Hematopoietic multipotent progenitor cell treated with erythropoietin and hydrocortisone succinate and interleukin-3 and kit ligand, for 15 days (in vitro differentiated cells): ENCODE results near the gene CLIC5.

ENCODE experiments used
- DNase-seq: peaks from one replicate; pipeline ENCODE4 v3.0.0-alpha.2; 2015; ENCODE audit warnings: low spot score

CLIC5 gene

DNA sequence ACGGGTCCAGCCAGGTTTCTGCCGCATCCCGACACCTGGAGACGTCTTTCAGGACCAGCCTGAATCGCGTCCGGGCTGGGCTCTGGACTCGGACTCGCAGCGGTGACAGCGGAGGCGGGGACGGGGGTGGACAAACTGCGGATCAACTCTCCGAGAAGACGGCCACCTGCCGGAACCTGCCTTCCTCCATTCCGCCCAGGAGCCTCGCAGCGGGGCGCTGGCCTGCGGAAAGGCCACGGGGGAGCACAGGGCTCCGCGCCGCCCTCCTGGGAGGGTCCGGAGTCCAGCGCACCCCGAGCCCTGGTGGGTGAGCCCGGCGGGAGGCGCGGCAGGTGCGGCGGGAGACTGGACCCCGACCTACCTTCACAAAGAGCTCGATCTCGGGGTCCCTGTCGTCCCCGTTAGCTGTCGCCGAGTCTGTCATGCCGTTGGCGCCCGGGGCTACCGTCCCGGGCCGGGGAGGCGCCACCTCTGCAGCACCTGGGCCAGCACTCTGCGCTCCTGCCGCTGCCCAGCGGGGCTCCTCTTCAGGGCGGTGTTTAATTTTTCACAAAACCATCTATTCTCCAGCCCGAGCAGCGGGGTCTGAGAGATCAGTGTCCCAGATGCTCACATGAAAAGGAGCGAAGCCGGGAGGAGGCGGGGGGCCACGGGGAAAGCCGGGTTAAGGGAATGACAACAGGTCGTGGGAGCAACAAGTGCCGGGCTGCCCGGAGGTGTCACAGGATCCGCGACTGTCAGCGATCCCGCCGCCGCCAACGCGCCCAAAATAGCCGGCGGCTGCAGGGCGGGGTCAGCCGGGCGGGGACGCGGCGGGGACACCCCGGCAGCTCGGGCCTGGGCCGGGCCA is at the start of gene CLIC5:
CLIC5 (minus strand) TSS at position 742 of the 850 bp plus-strand sequence; CDS start at position 424, 318 bp downstream.
- DNase-seq = no peak

DNA sequence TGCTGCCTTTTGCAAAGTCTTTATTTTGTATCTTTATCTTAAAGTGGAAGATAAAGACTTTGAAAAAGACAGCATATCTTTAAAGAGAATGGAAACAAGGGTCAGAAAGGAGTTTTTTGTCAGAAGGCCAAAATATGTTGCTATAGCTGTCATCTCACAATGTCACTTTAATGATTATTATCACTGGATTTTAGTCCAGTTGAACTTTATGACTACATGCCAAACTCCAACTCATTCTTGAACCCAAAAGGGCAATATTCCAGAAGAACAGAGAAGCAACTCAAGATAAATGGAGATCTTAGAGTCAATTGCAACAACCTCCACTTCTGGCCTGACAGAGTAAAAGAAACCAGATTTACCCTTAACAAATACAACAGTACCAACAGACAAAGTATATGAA is 47.3 kb upstream of the CLIC5 start:
- no peak for DNase-seq

DNA sequence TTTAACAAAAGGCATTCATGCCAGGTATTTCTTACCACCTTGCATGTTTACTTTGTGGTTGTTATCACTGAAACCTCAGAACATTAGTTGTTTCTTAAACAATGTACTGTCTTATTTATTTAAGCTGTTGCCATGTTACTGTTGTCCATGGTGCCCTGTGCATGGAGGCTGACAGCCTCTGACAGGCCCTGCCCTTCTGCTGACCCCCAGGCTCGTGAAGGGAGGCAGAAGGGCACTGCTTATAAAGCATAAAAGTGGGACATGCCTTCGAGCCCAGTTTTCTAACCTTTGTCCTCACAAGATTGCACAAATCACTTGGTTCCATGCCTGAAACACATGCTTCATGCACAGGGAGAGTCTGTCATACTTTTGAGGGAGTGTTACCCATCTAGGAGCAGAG is 46.7 kb upstream of the CLIC5 start:
- DNase-seq = no peak

DNA sequence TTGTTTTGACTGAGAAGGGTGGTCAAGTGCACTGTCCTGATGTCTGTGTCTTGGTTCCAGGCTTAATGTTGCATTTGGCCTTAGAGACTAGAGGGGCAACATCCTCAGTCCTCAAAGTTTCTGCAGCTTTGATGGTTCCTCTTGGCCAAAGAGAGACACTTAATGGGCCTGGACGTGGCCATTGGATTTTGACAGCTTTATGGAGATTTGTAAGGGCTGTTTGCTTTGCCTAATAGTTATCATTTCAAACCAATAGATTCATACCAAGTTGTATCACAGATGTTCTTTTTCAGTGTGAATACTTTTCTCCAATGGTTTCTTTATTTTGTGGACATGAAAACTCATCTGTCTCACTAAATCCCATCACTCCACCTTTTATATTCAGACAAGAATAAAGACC is 45.8 kb upstream of the CLIC5 start:
- no peak for DNase-seq

DNA sequence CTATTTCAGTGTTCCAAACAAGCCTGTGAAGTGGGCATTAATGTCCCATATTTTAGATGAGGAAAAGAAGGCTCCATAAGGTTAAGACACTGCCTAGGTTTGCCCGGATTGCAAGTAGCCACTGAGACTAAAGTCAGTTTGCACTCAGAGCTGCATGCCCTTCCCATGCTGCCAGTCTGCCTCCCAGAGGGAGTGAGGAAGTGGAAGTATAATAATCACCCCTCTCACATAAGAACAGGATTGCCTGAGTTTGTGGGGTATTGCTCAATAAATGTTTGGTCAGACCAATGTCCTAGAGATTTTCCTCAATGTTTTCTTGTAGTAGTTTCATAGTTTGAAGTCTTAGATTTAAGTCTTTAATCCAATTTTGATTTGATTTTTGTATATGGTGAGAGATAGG is 43.9 kb upstream of the CLIC5 start:
- no peak for DNase-seq

DNA sequence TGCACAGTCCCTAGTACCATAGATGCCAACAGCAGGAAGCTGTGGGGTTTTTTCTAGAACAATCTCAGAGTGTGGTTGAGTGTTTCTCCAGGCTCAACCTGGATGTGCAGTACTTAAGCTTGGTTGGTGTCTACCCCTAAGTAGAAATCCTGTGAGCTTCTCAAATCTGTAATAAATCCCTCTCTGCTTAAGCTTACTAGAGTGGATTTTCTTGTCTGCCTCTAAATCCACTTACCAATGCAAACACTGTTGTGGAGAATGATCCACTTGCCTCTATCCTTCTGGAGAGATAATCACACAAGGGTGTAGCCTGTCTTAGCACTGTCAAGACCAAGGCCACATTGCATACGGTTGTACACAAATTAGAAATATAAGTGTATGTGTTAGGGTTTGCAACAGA is 43.3 kb upstream of the CLIC5 start:
- DNase-seq = no peak

DNA sequence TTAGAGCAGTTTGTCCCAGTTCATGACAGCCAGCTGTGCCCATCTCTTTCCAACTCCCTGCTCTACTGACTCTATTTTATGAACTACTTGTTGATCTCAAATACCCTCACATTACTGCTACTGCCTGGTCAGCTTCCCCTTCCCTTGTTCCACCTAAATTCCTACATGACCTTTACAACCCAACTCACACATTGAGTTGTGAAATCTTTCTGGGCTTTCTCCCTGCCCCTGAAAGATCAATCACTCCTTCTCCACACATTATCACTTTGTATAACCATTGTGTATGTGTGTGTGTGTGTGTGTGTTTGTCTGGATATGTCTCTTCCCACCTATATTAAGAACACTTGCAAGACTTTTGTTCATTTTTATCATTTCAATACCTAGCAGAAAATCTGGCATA is 42.1 kb upstream of the CLIC5 start:
- no peak for DNase-seq

DNA sequence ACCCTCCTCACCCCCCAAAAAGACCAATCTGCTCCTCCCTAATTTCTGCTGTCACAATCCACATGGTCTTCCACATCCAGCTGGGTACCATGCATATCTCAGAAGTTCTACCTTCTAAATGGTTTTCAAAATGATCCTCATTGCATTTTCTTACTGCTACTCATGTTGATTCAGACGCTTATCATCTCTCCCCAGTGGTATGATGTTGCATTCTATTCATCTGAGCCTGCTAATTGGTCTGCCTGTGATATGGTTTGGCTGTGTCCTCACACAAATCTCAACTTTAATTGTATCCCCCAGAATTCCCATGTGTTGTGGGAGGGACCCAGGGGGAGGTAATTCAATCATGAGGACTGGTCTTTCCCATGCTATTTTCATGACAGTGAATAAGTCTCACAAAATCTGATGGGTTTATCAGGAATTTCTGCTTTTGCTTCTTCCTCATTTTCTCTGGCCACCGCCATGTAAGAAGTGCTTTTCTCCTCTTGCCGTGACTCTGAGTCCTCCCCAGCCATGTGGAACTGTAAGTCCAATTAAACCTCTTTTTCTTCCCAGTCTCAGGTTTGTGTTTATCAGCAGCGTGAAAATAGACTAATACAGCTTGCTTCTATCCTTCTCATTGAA is 41.4 kb upstream of the CLIC5 start:
- no peak for DNase-seq

DNA sequence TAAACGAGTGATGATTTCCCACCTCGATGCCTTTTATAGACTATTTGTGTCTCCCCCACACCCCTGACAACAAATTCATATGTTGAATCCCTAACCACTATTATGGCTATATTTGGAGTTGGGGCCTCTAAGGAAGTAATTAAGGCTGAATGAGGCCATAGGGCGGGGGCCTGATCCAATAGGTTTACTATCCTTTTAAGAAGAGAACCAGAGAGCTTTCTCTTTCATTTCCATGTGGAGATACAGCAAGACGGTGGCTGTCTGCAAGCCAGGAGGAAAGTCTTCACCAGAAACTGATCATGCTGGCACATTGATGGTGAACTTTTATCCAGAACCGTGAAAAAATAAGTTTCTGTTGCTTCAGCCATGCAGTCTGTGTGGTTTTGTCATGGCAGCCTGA is 38.9 kb upstream of the CLIC5 start:
- no peak for DNase-seq

DNA sequence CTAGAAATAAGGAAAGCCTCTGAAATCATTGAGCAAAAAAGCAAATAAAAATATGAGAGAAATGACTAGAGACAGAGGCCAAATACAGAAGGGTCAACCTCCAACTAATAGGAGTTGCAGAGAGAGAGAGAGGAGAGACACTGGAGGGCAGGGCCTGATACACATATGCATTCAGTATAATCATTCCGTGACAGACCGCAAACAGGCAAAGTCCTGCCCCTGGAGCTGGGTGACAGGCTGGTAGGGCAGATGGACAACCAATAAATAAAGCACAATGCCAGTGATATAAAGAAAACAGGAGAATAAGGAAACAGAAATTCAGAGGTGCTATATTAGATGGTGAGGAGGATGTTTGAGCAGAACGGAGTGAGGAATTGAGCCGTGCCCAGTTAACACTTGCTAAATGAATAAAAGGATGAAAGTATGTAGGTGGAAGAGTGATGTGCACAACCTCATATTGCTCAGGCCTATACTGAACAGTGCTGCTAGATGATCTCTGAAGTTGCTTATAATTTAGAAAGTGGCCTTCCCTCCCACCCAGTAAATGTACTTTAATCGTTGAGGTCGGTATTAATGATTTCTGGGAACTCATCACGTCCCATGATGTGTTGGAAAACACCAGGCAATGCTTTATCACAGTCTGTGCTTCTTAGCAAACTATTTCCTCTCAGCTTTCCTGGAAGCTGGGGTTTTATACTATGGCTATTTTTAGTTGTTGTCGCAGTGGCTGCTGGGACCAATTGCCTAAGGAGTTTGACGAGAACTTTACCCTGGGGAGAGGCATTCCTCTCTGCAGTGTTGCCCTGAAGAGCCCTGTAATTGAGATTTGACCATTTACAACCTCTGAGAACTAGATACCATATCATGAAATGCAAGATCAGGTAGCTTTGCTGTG is 37.6 kb upstream of the CLIC5 start:
- no peak for DNase-seq

DNA sequence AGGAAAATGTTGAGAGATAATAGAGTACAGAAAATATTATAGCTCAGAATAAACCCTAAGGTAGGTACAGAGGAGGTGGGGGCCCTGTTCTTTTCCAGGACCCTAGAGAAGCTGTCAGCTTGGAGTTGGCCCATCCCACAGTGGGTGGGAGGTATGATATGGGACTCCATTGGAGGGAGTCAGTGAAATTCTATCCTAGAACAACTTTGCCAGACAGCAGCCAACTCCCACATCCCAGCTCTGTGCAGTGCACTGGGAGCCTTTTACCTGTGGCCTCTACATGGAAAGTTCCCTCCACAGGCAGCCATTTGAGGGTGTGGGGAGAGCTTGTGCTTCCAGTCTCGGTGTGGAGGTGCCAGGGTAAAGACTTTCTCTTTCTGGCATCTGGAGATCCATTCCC is 36.8 kb upstream of the CLIC5 start:
- DNase-seq = no peak

DNA sequence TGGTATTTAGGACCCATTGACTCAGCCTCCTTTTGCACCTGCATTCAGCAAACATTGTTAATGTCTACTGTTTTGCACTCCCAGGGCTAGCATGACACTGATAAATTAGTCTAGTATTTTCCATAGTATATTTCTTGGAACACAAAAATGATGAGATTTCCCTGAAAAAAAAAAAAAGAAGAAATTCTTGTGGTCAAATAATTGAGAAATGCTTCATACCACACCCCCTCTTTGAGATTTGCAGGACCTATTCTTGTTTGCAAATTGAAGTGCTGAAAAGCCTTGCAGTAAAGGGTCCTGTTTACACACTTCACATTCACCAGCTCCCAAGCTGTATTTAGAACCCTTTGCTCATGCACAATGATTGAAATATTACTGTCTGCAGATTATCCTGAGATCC is 36.3 kb upstream of the CLIC5 start:
- no peak for DNase-seq

DNA sequence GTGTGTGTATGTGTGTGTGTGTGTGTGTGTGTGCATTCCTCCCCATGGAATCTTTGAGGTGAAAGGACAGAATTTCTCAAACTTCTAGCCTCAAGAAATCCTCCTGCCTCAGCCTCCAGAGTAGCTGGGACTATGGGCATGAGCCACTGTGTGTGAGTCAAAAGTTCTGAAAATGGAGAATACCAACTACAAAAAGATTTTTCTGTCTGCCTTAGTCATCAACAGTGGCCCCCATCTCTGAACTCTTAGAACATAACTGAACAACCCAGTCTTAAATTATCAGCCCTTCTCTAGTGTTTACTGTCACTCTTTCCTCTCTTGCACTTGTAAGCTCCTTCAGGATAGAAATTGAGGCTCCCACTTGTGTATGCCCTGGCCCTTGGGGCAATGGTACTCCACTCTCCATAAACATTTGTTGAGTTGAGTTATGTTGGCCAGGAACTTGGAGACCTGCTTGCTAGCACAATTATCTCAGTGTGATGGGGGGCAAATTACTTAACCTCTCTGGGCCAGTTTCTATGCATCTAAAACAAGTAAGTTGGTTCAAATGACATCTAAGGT is 35.3 kb upstream of the CLIC5 start:
- DNase-seq = no peak

DNA sequence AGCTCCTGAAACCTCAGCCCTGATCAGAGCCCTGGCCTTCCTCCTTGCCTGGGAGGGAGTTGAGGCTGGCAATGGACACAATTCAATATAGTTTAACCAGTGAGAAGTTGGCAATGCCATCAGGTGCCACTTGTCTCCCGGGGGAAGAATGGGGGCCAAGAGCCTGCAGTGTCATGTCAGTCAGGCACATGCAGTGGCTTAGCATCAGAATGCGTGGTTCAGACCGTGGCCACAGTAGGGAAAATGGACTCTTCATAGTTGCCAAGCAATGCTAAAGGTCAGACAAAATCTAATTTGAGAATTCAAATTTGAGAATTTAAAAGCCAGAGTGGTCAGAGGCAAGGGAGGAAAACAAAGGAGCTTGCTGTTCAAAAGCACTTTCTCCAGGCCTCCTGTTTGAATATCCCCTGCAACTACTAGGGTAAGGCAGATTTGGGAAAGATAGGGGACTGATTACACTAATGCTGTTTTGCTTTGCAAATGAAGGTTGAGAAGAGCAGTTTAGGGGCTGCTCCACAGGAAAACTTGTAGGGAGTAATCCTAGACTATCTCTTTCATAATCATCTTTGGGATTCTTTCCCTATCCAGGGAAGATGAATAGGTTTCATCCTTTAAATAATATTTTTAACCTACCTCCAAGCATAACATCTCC is 33.1 kb upstream of the CLIC5 start:
- DNase-seq = no peak

DNA sequence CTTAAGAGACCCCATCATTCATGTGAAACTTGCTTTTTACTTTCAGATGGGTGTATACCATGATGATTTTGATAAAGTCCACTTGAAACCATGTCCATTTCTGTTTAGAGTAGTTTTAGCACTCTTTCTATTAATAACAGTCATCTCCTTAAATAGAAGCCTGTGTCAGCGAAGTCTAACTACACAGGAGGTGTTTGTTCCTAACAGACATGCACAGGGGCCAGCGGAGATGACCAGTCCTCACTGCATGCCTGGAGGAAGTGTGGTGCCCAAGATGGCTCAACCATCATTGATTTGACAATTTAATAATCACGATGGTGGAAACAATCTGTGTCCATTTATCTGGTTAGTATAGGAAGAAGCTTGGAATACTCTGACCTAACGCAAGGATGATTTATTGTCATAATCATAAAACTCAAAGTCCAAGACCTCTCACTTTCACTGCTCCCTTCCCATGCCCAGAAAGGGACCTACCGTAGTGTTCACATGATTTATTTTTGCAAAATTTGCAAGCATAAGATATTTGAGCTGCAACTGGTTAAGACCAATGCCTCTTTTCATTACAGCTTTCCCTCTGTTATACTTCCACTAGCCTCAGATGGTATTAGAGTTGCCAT is 31.0 kb upstream of the CLIC5 start:
- DNase-seq = no peak

DNA sequence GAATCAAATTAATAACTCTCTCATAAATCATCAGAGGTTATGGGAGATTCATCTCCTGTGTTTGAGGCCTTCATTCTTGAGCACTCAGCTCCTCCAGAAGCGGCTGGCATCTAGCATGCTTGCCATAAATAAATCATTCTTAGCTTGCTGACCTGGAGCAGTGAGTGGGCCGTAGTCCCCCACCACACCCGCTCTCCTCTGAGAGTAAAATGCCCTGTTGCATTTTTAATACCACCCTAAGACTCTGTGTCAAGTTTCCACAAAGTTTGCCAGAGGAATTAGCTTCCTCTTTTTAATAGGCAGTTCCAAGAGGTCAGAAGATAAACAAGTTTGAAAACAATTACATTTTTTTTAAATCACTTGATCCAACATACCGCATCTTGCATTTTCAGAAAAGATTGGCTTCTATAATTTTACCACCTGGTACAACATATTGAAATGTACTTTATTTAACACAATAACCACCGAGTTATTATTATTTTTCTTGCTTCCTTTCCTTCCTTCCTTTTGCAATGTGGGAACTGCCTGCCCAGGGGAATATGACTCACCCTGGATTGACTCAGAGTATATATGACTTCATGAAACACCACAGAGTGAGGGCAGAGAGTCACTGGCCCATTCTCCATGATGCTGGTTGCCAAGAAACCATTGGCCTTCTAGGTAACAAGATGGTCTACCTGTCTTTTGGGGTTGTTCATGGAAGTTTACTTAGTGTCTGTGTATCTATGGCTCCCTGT is 29.4 kb upstream of the CLIC5 start:
- DNase-seq = no peak

DNA sequence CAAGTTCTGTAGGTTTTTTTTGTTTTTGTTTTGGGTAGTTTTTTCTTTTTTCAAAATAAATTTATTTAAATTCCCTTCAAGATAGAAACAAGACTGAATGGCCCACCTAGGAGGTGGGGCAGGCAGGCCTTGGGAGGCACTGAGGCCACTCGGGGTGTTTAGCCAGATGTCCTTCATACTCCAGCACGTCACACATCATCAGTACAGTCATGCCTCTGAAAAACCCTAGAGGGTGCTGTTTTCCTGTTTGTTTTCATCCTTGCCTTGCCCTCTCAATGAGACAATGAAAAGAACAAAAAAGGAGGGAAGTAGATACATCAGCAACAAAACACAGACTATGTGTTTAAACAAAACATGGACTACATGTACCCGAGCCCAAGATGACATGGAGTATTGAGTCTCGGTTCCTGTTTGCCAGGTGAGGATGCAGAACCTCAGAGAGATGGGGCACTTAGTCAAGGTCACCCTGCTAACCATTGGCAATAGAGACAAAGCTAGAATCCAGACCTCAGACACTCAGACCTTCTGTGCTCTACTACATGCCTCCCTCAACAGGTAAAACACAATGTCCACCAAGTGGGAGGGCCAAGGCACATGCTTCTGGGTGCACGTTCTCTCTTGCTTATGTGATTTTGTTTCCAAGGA is 26.8 kb upstream of the CLIC5 start:
- DNase-seq = no peak

DNA sequence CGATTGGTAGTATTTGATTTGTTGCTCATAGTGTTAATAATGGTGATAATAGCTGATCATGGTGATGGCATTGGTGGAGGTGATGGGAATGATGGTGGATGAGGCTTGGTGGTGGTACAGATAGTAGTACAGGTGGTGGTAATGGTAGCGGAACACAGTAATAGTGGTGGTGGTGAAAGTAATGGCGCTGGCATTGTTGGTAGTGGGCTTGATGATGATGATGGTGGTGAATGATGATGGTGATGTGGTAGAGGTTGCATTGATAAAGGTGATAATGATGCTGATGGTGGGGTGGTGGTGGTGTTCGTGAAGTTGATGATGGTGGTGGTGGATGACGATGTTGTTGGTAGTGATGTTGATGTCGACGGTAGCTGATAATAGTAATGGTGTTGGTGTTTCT is 24.6 kb upstream of the CLIC5 start:
- DNase-seq = no peak

DNA sequence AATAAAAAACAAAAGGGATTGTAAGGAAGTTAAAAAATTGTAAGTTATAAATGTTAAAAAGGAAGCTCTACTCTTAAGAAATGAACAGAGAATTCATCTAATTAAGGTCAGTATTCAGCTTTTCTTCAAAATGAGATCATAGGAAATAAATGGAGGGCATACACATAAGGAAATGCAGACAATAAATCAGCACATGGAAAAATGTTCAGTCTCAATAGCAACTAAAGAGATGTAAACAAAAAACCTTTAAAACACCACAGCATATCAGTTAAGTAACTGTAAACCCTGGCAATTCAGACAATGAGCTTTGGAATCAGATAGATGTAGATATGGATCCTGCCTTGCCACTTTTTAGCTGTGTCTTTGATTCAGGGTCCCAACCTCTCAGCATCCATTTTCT is 24.0 kb upstream of the CLIC5 start:
- no peak for DNase-seq

DNA sequence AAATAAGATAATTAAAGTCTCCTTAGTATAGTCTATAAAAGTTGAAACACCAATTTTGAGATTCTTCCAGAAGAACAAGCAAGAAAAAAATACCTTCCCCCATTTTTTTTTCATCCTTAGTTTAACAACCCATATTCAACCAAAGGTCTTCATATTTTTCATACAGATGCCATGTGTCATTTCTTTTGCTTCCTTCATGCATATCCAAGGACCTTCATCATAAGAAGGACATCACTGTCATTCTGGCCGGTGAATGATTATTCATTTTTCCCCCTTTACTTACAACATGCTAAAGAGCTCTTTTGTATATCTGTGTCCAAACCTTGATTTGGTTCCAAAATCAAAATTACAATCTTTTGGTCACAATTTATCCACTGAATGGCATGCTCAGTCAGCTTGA is 21.3 kb upstream of the CLIC5 start:
- DNase-seq = no peak
